Measurements from ENCODE around the gene ASB3.
"Not testable (repeated sequence)": the region's sequence is repeated elsewhere in the genome, so short reads cannot be mapped to it uniquely, and the experiment has no call there.

Gene ASB3

GRCh38 chr2:53786352-53786704, 425 bp downstream of the ASB3 start:
- peak in 2 of 6 experiments; percentile 40 to 60 for DNase-seq

- DNase-seq = no peak
Observed at GRCh38 chr2:53785366-53785765, 1.4 kb downstream of the ASB3 start.

- DNase-seq = no peak
Observed at GRCh38 chr2:53784436-53784835, 2.3 kb downstream of the ASB3 start.

GRCh38 chr2:53782676-53783075, 4.1 kb downstream of the ASB3 start:
- no peak for DNase-seq

GRCh38 chr2:53780056-53780455, 6.7 kb downstream of the ASB3 start:
- DNase-seq = no peak

- DNase-seq = no peak
Observed at GRCh38 chr2:53778536-53779162, 8.1 kb downstream of the ASB3 start.

GRCh38 chr2:53777134-53777533, 9.6 kb downstream of the ASB3 start:
- DNase-seq = no peak

- DNase-seq = no peak
Observed at GRCh38 chr2:53770264-53770663, 16.5 kb downstream of the ASB3 start.

- no peak for DNase-seq
Observed at GRCh38 chr2:53769318-53769945, 17.3 kb downstream of the ASB3 start.

GRCh38 chr2:53768242-53768542, 18.6 kb downstream of the ASB3 start:
- DNase-seq = no peak

- DNase-seq = peak; percentile 67 to 86 (median 76)
Observed at GRCh38 chr2:53767405-53768241, 19.1 kb downstream of the ASB3 start, which contains the start of gene CHAC2. CHAC2 (plus strand) TSS chr2:53767804; CDS start chr2:53767887, 83 bp downstream.

GRCh38 chr2:53765767-53766166, 21.0 kb downstream of the ASB3 start:
- no peak for DNase-seq

- not testable (repeated sequence) for DNase-seq
Observed at GRCh38 chr2:53757206-53757605, 29.5 kb downstream of the ASB3 start.

- no peak for DNase-seq
Observed at GRCh38 chr2:53756644-53757043, 30.1 kb downstream of the ASB3 start.

GRCh38 chr2:53755121-53755520, 31.6 kb downstream of the ASB3 start:
- no peak for DNase-seq

- DNase-seq = no peak
Observed at GRCh38 chr2:53753041-53753440, 33.7 kb downstream of the ASB3 start.

GRCh38 chr2:53752385-53752784, 34.4 kb downstream of the ASB3 start:
- DNase-seq = no peak

GRCh38 chr2:53751728-53752127, 35.0 kb downstream of the ASB3 start:
- DNase-seq = no peak

- no peak for DNase-seq
Observed at GRCh38 chr2:53750041-53750768, 36.5 kb downstream of the ASB3 start.

- no peak for DNase-seq
Observed at GRCh38 chr2:53744395-53745065, 42.2 kb downstream of the ASB3 start.

GRCh38 chr2:53740170-53740569, 46.6 kb downstream of the ASB3 start:
- DNase-seq = peak in 1 of 6 experiments; percentile 1

GRCh38 chr2:53739032-53739431, 47.7 kb downstream of the ASB3 start:
- no peak for DNase-seq

- no peak for DNase-seq
Observed at GRCh38 chr2:53737091-53737490, 49.7 kb downstream of the ASB3 start.

Measured in stimulated activated naive CD4-positive, alpha-beta T cell (primary cell).